ENCODE measurements around the gene PPP1R10. TPM values are rescaled to one million over a fixed set of nuclear protein-coding genes. Genes with fewer than 3 reads are reported as not detected.
A peak's percentile ranks its signal among the peaks of the same experiment; 100 is the strongest.

PPP1R10 gene
- total RNA-seq, 1 donor from 2014 or later = 68.8 TPM

DNA sequence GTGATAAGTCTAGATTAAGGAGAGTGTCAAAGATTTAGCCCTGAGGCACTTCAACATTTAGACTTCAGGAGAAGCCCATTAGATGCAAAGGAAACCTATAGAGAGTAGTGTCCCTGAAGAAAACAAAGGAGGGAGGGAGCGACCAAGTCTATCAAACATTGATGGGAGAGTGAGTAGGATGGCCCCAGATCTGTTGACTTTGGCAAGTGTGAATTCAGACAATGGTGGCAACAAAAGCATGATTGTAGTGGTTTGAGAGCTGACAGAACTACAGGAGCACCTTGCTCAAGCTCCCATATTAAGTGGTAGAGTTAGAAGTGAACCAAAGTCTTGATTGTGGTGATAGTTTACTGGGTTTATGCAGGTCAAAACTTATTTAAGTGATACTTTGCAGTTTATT lies 46.8 kb downstream of the PPP1R10 start:
- ATAC-seq (no peak), DNase-seq (no peak)
- Histone ChIP-seq H3K4me1 (peaks cover 41% of the 10 kb centered on the region), H3K9me3 (no peaks in the 10 kb centered on the region), H3K4me3 (peak overlapping the region; percentile 95), H3K36me3 (no peaks in the 10 kb centered on the region), H3K27me3 (ENCODE audit: low read depth) (no peaks in the 10 kb centered on the region), H3K27ac (peak overlapping the region; percentile 90)
- TF ChIP-seq, protein P1, sequence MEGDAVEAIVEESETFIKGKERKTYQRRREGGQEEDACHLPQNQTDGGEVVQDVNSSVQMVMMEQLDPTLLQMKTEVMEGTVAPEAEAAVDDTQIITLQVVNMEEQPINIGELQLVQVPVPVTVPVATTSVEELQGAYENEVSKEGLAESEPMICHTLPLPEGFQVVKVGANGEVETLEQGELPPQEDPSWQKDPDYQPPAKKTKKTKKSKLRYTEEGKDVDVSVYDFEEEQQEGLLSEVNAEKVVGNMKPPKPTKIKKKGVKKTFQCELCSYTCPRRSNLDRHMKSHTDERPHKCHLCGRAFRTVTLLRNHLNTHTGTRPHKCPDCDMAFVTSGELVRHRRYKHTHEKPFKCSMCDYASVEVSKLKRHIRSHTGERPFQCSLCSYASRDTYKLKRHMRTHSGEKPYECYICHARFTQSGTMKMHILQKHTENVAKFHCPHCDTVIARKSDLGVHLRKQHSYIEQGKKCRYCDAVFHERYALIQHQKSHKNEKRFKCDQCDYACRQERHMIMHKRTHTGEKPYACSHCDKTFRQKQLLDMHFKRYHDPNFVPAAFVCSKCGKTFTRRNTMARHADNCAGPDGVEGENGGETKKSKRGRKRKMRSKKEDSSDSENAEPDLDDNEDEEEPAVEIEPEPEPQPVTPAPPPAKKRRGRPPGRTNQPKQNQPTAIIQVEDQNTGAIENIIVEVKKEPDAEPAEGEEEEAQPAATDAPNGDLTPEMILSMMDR (IDR thresholded peaks at IDR 0.05) = no peak
- intact Hi-C loops (cut with DNase I) = no loop called here

- H3K4me1 ChIP-seq = peaks cover 29% of the 10 kb centered on the region
- peaks cover 7% of the 10 kb centered on the region for H3K36me3 ChIP-seq
- H3K27me3 ChIP-seq (ENCODE audit: low read depth) = no peaks in the 10 kb centered on the region
- ATAC-seq (no peak), DNase-seq (no peak)
- intact Hi-C loops (cut with DNase I) = no loop called here
- no peak overlapping the region for H3K27ac ChIP-seq
- no peaks in the 10 kb centered on the region for H3K9me3 ChIP-seq
- no peak overlapping the region for H3K4me3 ChIP-seq
- TF ChIP-seq, protein P1 (IDR thresholded peaks at IDR 0.05) = no peak
These were observed 48.8 kb downstream of the PPP1R10 start for GRCh38 chr6:30568245-30568644.

DNA sequence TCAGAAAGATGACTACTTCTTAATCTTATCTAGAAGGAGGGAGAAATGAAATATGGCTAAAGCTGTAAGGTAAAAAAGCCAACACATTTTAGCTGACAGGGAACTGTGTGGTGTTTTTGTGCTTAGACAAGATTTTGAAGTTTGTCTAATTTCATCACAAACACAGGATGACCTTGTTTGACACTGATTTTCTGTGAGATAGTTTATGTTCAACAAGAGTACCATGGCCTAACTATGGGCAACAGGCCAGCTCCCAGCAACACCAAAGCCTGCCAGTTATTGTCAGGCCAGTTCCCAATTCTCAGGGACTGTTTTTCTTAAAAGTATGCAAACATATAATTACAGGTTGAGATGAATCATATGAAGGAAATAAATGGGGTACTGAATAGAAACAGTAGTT lies 51.3 kb downstream of the PPP1R10 start:
- H3K36me3 ChIP-seq = peaks cover 28% of the 10 kb centered on the region
- intact Hi-C loops (cut with DNase I) = no loop called here
- H3K9me3 ChIP-seq = no peaks in the 10 kb centered on the region
- ATAC-seq = no peak
- peaks cover 12% of the 10 kb centered on the region for H3K4me1 ChIP-seq
- TF ChIP-seq, protein P1 (IDR thresholded peaks at IDR 0.05) = no peak
- no peak for DNase-seq
- no peak overlapping the region for H3K27ac ChIP-seq
- no peak overlapping the region for H3K4me3 ChIP-seq
- H3K27me3 ChIP-seq (ENCODE audit: low read depth) = no peaks in the 10 kb centered on the region

- TF ChIP-seq, protein P1 (IDR thresholded peaks at IDR 0.05) = no peak
- H3K36me3 ChIP-seq = peaks cover 28% of the 10 kb centered on the region
- no peak for ATAC-seq
- H3K27ac ChIP-seq = no peak overlapping the region
- H3K9me3 ChIP-seq = no peaks in the 10 kb centered on the region
- DNase-seq = no peak
- H3K4me3 ChIP-seq = no peak overlapping the region
- no peaks in the 10 kb centered on the region for H3K4me1 ChIP-seq
- intact Hi-C loops (cut with DNase I) = no loop called here
- H3K27me3 ChIP-seq (ENCODE audit: low read depth) = no peaks in the 10 kb centered on the region
These were observed 52.9 kb downstream of the PPP1R10 start for GRCh38 chr6:30564114-30564513.

DNA sequence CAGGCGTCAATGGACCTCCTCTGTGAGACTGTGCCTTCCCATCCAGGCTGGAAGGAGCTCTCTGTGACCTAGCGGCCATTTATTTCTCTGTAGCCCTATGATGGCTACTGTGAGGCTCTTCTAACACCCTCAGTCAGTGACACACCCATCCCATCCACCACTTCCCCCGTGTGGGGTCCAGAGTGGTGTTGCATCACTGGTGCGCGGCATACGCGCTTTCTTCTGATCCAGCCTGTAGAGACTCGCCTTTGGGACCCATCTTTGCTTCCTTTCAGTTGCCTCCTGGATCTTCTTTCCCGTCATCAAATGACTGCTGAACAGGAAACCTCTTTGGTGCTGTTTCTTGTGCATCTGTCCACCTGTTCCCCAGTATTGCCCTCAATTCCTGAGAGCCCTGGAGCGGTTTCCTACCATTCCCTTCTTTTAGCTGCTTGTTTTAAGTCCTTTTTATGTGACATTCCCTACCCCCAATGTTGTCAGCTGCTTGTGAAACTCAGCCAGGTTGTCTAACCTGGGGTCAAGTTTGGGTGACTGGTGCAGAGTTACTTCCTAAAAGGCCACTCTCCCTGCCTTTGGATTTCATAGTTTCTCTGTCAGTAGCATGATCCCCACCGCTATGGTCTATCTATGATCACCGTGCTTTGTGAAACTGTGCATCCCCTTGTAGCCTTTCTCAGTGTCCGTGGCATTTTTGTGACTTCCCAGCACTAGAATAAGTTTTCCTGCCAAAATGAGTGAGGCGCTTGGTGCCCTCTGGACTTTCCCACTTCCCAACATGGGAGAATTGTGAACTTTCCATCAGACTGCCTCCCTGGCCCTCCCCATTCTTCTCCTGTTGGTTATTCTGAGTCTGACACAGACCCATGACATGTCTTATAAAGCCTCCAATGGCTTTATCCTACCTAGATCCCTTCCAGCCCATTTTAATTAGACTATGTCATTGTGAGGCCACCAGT lies 54.3 kb downstream of the PPP1R10 start:
- peaks cover 9% of the 10 kb centered on the region for H3K4me1 ChIP-seq
- no peak for DNase-seq
- H3K27ac ChIP-seq = no peak overlapping the region
- no peaks in the 10 kb centered on the region for H3K27me3 ChIP-seq (ENCODE audit: low read depth)
- intact Hi-C loops (cut with DNase I) = no loop called here
- no peak for ATAC-seq
- no peaks in the 10 kb centered on the region for H3K9me3 ChIP-seq
- no peak overlapping the region for H3K4me3 ChIP-seq
- peaks cover 28% of the 10 kb centered on the region for H3K36me3 ChIP-seq
- TF ChIP-seq, protein P1 (IDR thresholded peaks at IDR 0.05) = no peak
